Measurements from ENCODE around the gene SHPK.

SHPK gene

GRCh38 chr17:3645310-3645709 lies 9.3 kb upstream of the SHPK start:
- Histone ChIP-seq H3K27ac (ENCODE audit: low read length) (no peak overlapping the region), H3K27me3 (ENCODE audit: low read depth, low read length) (no peaks in the 10 kb centered on the region), H2AFZ (ENCODE audit: low read depth, low read length) (no peak overlapping the region), H3K4me2 (ENCODE audit: low read length) (no peak overlapping the region), H3K9me3 (ENCODE audit: insufficient read depth, low read length) (no peaks in the 10 kb centered on the region), H3K4me3 (ENCODE audit: low read length) (no peak overlapping the region), H4K20me1 (ENCODE audit: insufficient read depth, low read length) (no peaks in the 10 kb centered on the region), H3K4me1 (ENCODE audit: low read length) (peaks cover 9% of the 10 kb centered on the region), H3K36me3 (replicated peaks; ENCODE audit: low read depth, low read length) (no peaks in the 10 kb centered on the region), H3K9ac (ENCODE audit: low read length) (no peak overlapping the region), H3K79me2 (ENCODE audit: low read length) (no peaks in the 10 kb centered on the region)
- TF ChIP-seq EZH2phosphoT487 (IDR thresholded peaks at IDR 0.05; ENCODE audit: low read depth) (no peak), CTCF (IDR thresholded peaks at IDR 0.05; ENCODE audit: low read depth, low read length) (no peak)

- no peaks in the 10 kb centered on the region for H3K36me3 ChIP-seq (replicated peaks; ENCODE audit: low read depth, low read length)
- H3K4me2 ChIP-seq (ENCODE audit: low read length) = no peak overlapping the region
- no peaks in the 10 kb centered on the region for H4K20me1 ChIP-seq (ENCODE audit: insufficient read depth, low read length)
- no peak overlapping the region for H2AFZ ChIP-seq (ENCODE audit: low read depth, low read length)
- no peak overlapping the region for H3K4me3 ChIP-seq (ENCODE audit: low read length)
- TF ChIP-seq CTCF (IDR thresholded peaks at IDR 0.05; ENCODE audit: low read depth, low read length) (no peak), EZH2phosphoT487 (IDR thresholded peaks at IDR 0.05; ENCODE audit: low read depth) (no peak)
- peaks cover 16% of the 10 kb centered on the region for H3K4me1 ChIP-seq (ENCODE audit: low read length)
- H3K9ac ChIP-seq (ENCODE audit: low read length) = no peak overlapping the region
- no peak overlapping the region for H3K27ac ChIP-seq (ENCODE audit: low read length)
- H3K27me3 ChIP-seq (ENCODE audit: low read depth, low read length) = no peaks in the 10 kb centered on the region
- H3K79me2 ChIP-seq (ENCODE audit: low read length) = no peaks in the 10 kb centered on the region
- no peaks in the 10 kb centered on the region for H3K9me3 ChIP-seq (ENCODE audit: insufficient read depth, low read length)
Observed at GRCh38 chr17:3643889-3644349, 7.9 kb upstream of the SHPK start.

- Histone ChIP-seq H4K20me1 (ENCODE audit: insufficient read depth, low read length) (no peaks in the 10 kb centered on the region), H3K27ac (ENCODE audit: low read length) (no peak overlapping the region), H3K27me3 (ENCODE audit: low read depth, low read length) (no peaks in the 10 kb centered on the region), H3K4me2 (ENCODE audit: low read length) (no peak overlapping the region), H3K9ac (ENCODE audit: low read length) (no peak overlapping the region), H3K36me3 (replicated peaks; ENCODE audit: low read depth, low read length) (no peaks in the 10 kb centered on the region), H2AFZ (ENCODE audit: low read depth, low read length) (no peak overlapping the region), H3K4me3 (ENCODE audit: low read length) (no peak overlapping the region), H3K4me1 (ENCODE audit: low read length) (peaks cover 16% of the 10 kb centered on the region), H3K9me3 (ENCODE audit: insufficient read depth, low read length) (no peaks in the 10 kb centered on the region), H3K79me2 (ENCODE audit: low read length) (no peaks in the 10 kb centered on the region)
- no peak for TF ChIP-seq CTCF (IDR thresholded peaks at IDR 0.05; ENCODE audit: low read depth, low read length)
- no peak for TF ChIP-seq EZH2phosphoT487 (IDR thresholded peaks at IDR 0.05; ENCODE audit: low read depth)
Observed at GRCh38 chr17:3641717-3642486, 5.9 kb upstream of the SHPK start.

- Histone ChIP-seq H2AFZ (ENCODE audit: low read depth, low read length) (no peak overlapping the region), H3K9ac (ENCODE audit: low read length) (no peak overlapping the region), H3K79me2 (ENCODE audit: low read length) (no peaks in the 10 kb centered on the region), H3K9me3 (ENCODE audit: insufficient read depth, low read length) (no peaks in the 10 kb centered on the region), H3K4me2 (ENCODE audit: low read length) (no peak overlapping the region), H3K4me1 (ENCODE audit: low read length) (peaks cover 12% of the 10 kb centered on the region), H4K20me1 (ENCODE audit: insufficient read depth, low read length) (no peaks in the 10 kb centered on the region), H3K36me3 (replicated peaks; ENCODE audit: low read depth, low read length) (no peaks in the 10 kb centered on the region), H3K4me3 (ENCODE audit: low read length) (no peak overlapping the region), H3K27ac (ENCODE audit: low read length) (no peak overlapping the region), H3K27me3 (ENCODE audit: low read depth, low read length) (no peaks in the 10 kb centered on the region)
- TF ChIP-seq EZH2phosphoT487 (IDR thresholded peaks at IDR 0.05; ENCODE audit: low read depth) (no peak), CTCF (IDR thresholded peaks at IDR 0.05; ENCODE audit: low read depth, low read length) (no peak)
Observed at GRCh38 chr17:3641014-3641413, 5.0 kb upstream of the SHPK start.

All from OCI-LY3 (cell line).